Measurements from ENCODE around the gene ANHX. TPM values are rescaled to one million over a fixed set of nuclear protein-coding genes. Genes with fewer than 3 reads are reported as not detected.

The ANHX gene
- total and polyA plus RNA-seq, 4 donors: not detected

DNA sequence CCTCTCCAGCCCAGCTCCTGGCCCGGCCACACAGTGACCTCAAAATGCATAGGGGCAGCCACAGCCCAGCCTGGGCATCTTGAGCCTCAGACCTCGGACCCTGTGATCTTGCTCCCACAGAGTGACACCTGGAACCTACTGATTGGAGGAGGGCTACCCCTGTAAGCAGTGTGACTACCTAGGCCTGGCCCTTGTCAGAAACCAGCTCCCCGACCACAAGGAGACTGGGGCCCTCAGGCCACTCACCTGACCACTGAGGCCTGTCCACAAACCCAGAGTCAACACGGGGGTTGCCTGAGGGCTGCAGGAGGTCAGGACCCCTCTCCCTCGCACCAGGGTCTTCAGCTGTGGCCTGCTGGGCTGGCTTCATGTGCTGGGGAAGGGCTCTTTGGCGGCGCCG lies 9.0 kb downstream of the ANHX start:
- no peak for DNase-seq (ENCODE audit: low spot score)
- 77% methylated on average over 8 of the region's 8 CpGs for WGBS
- Histone ChIP-seq H3K4me1 (ENCODE audit: control insufficient read depth in 4 of 4, insufficient read depth in 4 of 4, low read length in 3 of 4) (no peaks in the 10 kb centered on the region), H3K4me3 (ENCODE audit: low read depth in 1 of 3, low read length in 3 of 3) (peak overlapping the region in 1 of 3 donors; percentile 6), H3K9ac (ENCODE audit: low read depth in 1 of 2, low read length in 2 of 2) (no peak overlapping the region), H3K27ac (ENCODE audit: low read depth in 1 of 2, low read length in 2 of 2) (no peak overlapping the region), H3K27me3 (ENCODE audit: control insufficient read depth in 4 of 4, insufficient read depth in 4 of 4, low read length in 3 of 4) (no peaks in the 10 kb centered on the region), H3K9me3 (ENCODE audit: control insufficient read depth in 4 of 4, low read length in 3 of 4) (peaks cover 13 to 34% (median 24%) of the 10 kb centered on the region in 4 donors), H3K36me3 (ENCODE audit: control insufficient read depth in 4 of 4, insufficient read depth in 3 of 4, low read depth in 1 of 4, low read length in 3 of 4) (no peaks in the 10 kb centered on the region)
- TF ChIP-seq FOXA2 (IDR thresholded peaks at IDR 0.05): no peak
- TF ChIP-seq YY1 (IDR thresholded peaks at IDR 0.05): no peak
- no peak for TF ChIP-seq RAD21 (IDR thresholded peaks at IDR 0.05)
- TF ChIP-seq GABPA (IDR thresholded peaks at IDR 0.05 in 1 of 2, conservative IDR thresholded peaks at IDR 0.05 in 1 of 2): no peak
- TF ChIP-seq, protein P1, sequence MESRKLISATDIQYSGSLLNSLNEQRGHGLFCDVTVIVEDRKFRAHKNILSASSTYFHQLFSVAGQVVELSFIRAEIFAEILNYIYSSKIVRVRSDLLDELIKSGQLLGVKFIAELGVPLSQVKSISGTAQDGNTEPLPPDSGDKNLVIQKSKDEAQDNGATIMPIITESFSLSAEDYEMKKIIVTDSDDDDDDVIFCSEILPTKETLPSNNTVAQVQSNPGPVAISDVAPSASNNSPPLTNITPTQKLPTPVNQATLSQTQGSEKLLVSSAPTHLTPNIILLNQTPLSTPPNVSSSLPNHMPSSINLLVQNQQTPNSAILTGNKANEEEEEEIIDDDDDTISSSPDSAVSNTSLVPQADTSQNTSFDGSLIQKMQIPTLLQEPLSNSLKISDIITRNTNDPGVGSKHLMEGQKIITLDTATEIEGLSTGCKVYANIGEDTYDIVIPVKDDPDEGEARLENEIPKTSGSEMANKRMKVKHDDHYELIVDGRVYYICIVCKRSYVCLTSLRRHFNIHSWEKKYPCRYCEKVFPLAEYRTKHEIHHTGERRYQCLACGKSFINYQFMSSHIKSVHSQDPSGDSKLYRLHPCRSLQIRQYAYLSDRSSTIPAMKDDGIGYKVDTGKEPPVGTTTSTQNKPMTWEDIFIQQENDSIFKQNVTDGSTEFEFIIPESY (IDR thresholded peaks at IDR 0.05): no peak
- TF ChIP-seq ATF3 (IDR thresholded peaks at IDR 0.05): no peak
- no peak for TF ChIP-seq HNF4A (conservative IDR thresholded peaks at IDR 0.05)
- no peak for TF ChIP-seq SP1 (IDR thresholded peaks at IDR 0.05)
- no peak for TF ChIP-seq HNF4G (IDR thresholded peaks at IDR 0.05)
- TF ChIP-seq EGR1 (IDR thresholded peaks at IDR 0.05; ENCODE audit: low read depth in 2 of 2): no peak
- no peak for TF ChIP-seq MAX (IDR thresholded peaks at IDR 0.05)
- TF ChIP-seq TAF1 (conservative IDR thresholded peaks at IDR 0.05): no peak
- no peak for TF ChIP-seq REST (IDR thresholded peaks at IDR 0.05)

DNA sequence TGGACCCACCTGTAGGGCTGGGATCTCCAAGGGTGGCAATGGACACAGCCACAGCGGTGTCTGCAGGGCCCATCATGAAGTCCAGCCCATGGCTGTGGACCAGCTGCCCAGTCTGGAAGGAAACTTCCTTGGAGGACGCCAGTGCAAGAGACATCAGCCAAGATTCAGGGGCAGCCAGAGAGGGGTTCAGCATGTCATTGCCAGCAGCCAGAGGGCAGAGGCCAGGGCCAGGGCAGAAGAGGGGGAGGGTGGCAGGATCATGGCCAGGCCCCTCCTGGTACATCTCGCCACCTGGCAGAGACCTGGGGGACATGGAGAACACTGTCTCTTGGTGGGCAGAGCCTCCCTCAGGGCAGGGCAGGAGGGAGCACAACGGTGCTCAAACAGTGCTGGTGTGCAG lies 10.2 kb downstream of the ANHX start:
- Histone ChIP-seq H3K9me3 (ENCODE audit: control insufficient read depth in 4 of 4, low read length in 3 of 4) (peaks cover 11 to 37% (median 29%) of the 10 kb centered on the region in 4 donors), H3K9ac (ENCODE audit: low read depth in 1 of 2, low read length in 2 of 2) (no peak overlapping the region), H3K27ac (ENCODE audit: low read depth in 1 of 2, low read length in 2 of 2) (no peak overlapping the region), H3K27me3 (ENCODE audit: control insufficient read depth in 4 of 4, insufficient read depth in 4 of 4, low read length in 3 of 4) (no peaks in the 10 kb centered on the region), H3K4me1 (ENCODE audit: control insufficient read depth in 4 of 4, insufficient read depth in 4 of 4, low read length in 3 of 4) (no peaks in the 10 kb centered on the region), H3K36me3 (ENCODE audit: control insufficient read depth in 4 of 4, insufficient read depth in 3 of 4, low read depth in 1 of 4, low read length in 3 of 4) (no peaks in the 10 kb centered on the region), H3K4me3 (ENCODE audit: low read depth in 1 of 3, low read length in 3 of 3) (peak overlapping the region in 1 of 3 donors; percentile 41)
- no peak for DNase-seq (ENCODE audit: low spot score)
- 79% methylated on average over 4 of the region's 4 CpGs for WGBS
- TF ChIP-seq EGR1 (IDR thresholded peaks at IDR 0.05; ENCODE audit: low read depth in 2 of 2): no peak
- no peak for TF ChIP-seq GABPA (IDR thresholded peaks at IDR 0.05 in 1 of 2, conservative IDR thresholded peaks at IDR 0.05 in 1 of 2)
- TF ChIP-seq FOXA2 (IDR thresholded peaks at IDR 0.05): no peak
- TF ChIP-seq HNF4G (IDR thresholded peaks at IDR 0.05): no peak
- no peak for TF ChIP-seq MAX (IDR thresholded peaks at IDR 0.05)
- TF ChIP-seq, protein P1 (IDR thresholded peaks at IDR 0.05): no peak
- TF ChIP-seq REST (IDR thresholded peaks at IDR 0.05): no peak
- TF ChIP-seq RAD21 (IDR thresholded peaks at IDR 0.05): no peak
- no peak for TF ChIP-seq SP1 (IDR thresholded peaks at IDR 0.05)
- no peak for TF ChIP-seq RXRA (IDR thresholded peaks at IDR 0.05)
- no peak for TF ChIP-seq JUND (IDR thresholded peaks at IDR 0.05)
- no peak for TF ChIP-seq ATF3 (IDR thresholded peaks at IDR 0.05)
- no peak for TF ChIP-seq YY1 (IDR thresholded peaks at IDR 0.05)
- no peak for TF ChIP-seq NR2F2 (IDR thresholded peaks at IDR 0.05)
- no peak for TF ChIP-seq FOXA1 (IDR thresholded peaks at IDR 0.05)
- TF ChIP-seq TAF1 (conservative IDR thresholded peaks at IDR 0.05): no peak

All from liver (tissue), 9 donors.